Neural progenitor cell (in vitro differentiated cells): Measurements from ENCODE around the gene ZNF784. TPM values are rescaled to one million over a fixed set of nuclear protein-coding genes. Genes with fewer than 3 reads are reported as not detected.

Source experiments
- DNase-seq: peaks from one replicate; pipeline ENCODE4 v3.0.0-alpha.2; 2016; ENCODE audit warnings: low spot score
- H2AFZ ChIP-seq: fragments of 200-600 bp; sonication (generic); replicated peaks from 2 replicates; pipeline ENCODE4 v1.6.1; 2016; ENCODE audit warnings: antibody characterized with exemption
- H3F3A ChIP-seq: fragments of 200-600 bp; sonication (generic); 2 replicates; pipeline ENCODE4 v1.6.1; 2016; ENCODE audit warnings: antibody characterized with exemption, low read depth
- H3K27ac ChIP-seq: fragments of 200-600 bp; sonication (generic); 2 replicates; pipeline ENCODE4 v1.5.1; 2016; ENCODE audit warnings: mild to moderate bottlenecking
- H3K27me3 ChIP-seq: fragments of 200-600 bp; sonication (generic); 2 replicates; pipeline ENCODE4 v1.6.1; 2016; ENCODE audit warnings: mild to moderate bottlenecking, moderate library complexity
- H3K36me3 ChIP-seq: fragments of 200-600 bp; sonication (generic); 2 replicates; pipeline ENCODE4 v1.5.1; 2016
- H3K4me1 ChIP-seq: fragments of 200-600 bp; sonication (generic); 2 replicates; pipeline ENCODE4 v1.6.1; 2016; ENCODE audit warnings: mixed run types
- H3K4me2 ChIP-seq: fragments of 200-600 bp; sonication (generic); 2 replicates; pipeline ENCODE4 v1.6.1; 2016
- H3K4me3 ChIP-seq: fragments of 200-600 bp; sonication (generic); 2 replicates; pipeline ENCODE4 v1.5.1; 2016
- H3K79me2 ChIP-seq: fragments of 200-600 bp; sonication (generic); 2 replicates; pipeline ENCODE4 v1.6.1; 2016; ENCODE audit warnings: low read depth
- H3K9ac ChIP-seq: fragments of 200-600 bp; sonication (generic); 2 replicates; pipeline ENCODE4 v1.6.1; 2016
- H3K9me3 ChIP-seq: fragments of 200-600 bp; sonication (generic); 2 replicates; pipeline ENCODE4 v1.5.1; 2016; ENCODE audit warnings: low read depth
- H4K20me1 ChIP-seq: fragments of 200-600 bp; sonication (generic); 2 replicates; pipeline ENCODE4 v1.6.1; 2016; ENCODE audit warnings: low read depth
- H3K27ac Mint-ChIP-seq: 3 replicates; pipeline ENCODE4 v1.8.0; 2021; ENCODE audit warnings: mixed read lengths
- H3K27me3 Mint-ChIP-seq: 2 replicates; pipeline ENCODE4 v1.8.0; 2022; ENCODE audit warnings: low read depth, mild to moderate bottlenecking, inconsistent platforms, moderate library complexity, mixed read lengths; ENCODE audit not compliant: insufficient read depth
- H3K36me3 Mint-ChIP-seq: 3 replicates; pipeline ENCODE4 v1.8.0; 2021; ENCODE audit warnings: mixed read lengths
- H3K4me1 Mint-ChIP-seq: 3 replicates; pipeline ENCODE4 v1.8.0; 2021; ENCODE audit warnings: mixed read lengths
- H3K4me3 Mint-ChIP-seq: 3 replicates; pipeline ENCODE4 v1.8.0; 2021; ENCODE audit warnings: mild to moderate bottlenecking, moderate library complexity, mixed read lengths
- H3K9me3 Mint-ChIP-seq: 3 replicates; pipeline ENCODE4 v1.8.0; 2020; ENCODE audit warnings: mixed read lengths
- EZH2 ChIP-seq: fragments of 200-600 bp; sonication (generic); IDR thresholded peaks from 2 replicates; pipeline ENCODE4 v1.6.1; 2017; ENCODE audit warnings: antibody characterized with exemption, mild to moderate bottlenecking, moderate library complexity
- EZH2phosphoT487 ChIP-seq: fragments of 200-600 bp; sonication (generic); IDR thresholded peaks from 2 replicates; pipeline ENCODE4 v1.6.1; 2017; ENCODE audit warnings: antibody characterized with exemption
- total RNA-seq: library from RNA; depleted of rRNA; stranded (reverse); fragments of >200 nt; gene quantifications from 2 replicates; pipeline ENCODE4 v1.2.3, GENCODE V29; 2015; ENCODE audit warnings: low replicate concordance
- TF ChIP-seq, protein P1 (sequence below): fragments of 200-600 bp; sonication (generic); IDR thresholded peaks from 2 replicates; pipeline ENCODE4 v1.5.1; 2017; ENCODE audit warnings: antibody characterized with exemption, mild to moderate bottlenecking

Gene ZNF784
- total RNA-seq, 1 donor from 2014 or later: 3.9 TPM

DNA sequence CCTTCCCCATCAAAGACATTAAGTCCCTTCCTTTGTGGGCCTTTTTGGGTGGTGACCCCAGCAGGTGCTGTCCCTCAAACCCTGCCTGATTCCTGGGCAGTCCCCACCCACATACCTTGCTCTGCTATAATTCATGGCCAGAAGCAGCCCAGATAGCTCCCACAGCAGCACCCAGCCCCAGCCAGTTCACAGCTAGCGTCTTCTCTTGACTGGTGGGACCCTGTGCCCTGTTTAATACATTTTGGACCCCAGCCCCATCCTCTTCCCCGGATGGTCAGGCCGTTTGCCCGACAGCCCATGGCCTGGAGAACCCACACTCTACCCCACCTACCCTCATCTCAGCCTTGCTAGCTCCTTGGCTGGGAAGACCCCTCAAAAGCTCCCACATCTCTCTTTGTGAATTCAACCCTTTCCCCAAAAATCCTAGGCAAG, 25.8 kb upstream of the ZNF784 start:
- peaks cover 12% of the 10 kb centered on the region for H3K36me3 Mint-ChIP-seq
- no peak overlapping the region for H3K4me3 ChIP-seq
- peak overlapping the region; percentile 11 for H3K27ac Mint-ChIP-seq
- H3K9me3 Mint-ChIP-seq: no peaks in the 10 kb centered on the region
- H3K27me3 Mint-ChIP-seq: peaks cover 15% of the 10 kb centered on the region
- no peaks in the 10 kb centered on the region for H3K9me3 ChIP-seq
- peak overlapping the region; percentile 77 for H3K4me3 Mint-ChIP-seq
- H3K27me3 ChIP-seq: no peaks in the 10 kb centered on the region
- TF ChIP-seq, protein P1, sequence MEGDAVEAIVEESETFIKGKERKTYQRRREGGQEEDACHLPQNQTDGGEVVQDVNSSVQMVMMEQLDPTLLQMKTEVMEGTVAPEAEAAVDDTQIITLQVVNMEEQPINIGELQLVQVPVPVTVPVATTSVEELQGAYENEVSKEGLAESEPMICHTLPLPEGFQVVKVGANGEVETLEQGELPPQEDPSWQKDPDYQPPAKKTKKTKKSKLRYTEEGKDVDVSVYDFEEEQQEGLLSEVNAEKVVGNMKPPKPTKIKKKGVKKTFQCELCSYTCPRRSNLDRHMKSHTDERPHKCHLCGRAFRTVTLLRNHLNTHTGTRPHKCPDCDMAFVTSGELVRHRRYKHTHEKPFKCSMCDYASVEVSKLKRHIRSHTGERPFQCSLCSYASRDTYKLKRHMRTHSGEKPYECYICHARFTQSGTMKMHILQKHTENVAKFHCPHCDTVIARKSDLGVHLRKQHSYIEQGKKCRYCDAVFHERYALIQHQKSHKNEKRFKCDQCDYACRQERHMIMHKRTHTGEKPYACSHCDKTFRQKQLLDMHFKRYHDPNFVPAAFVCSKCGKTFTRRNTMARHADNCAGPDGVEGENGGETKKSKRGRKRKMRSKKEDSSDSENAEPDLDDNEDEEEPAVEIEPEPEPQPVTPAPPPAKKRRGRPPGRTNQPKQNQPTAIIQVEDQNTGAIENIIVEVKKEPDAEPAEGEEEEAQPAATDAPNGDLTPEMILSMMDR: no peak
- TF ChIP-seq EZH2: no peak
- TF ChIP-seq EZH2phosphoT487: no peak
- H3K36me3 ChIP-seq: no peaks in the 10 kb centered on the region
- H3K9ac ChIP-seq: no peak overlapping the region
- no peak overlapping the region for H3K4me2 ChIP-seq
- peaks cover 33% of the 10 kb centered on the region for H3K79me2 ChIP-seq
- H3F3A ChIP-seq: peaks cover 30% of the 10 kb centered on the region
- no peak for DNase-seq
- H4K20me1 ChIP-seq: no peaks in the 10 kb centered on the region
- no peak overlapping the region for H2AFZ ChIP-seq
- no peak overlapping the region for H3K27ac ChIP-seq
- H3K4me1 Mint-ChIP-seq: peaks cover 24% of the 10 kb centered on the region
- peaks cover 12% of the 10 kb centered on the region for H3K4me1 ChIP-seq

- Histone ChIP-seq H4K20me1 (no peaks in the 10 kb centered on the region), H3K27ac (no peak overlapping the region), H3K9me3 (no peaks in the 10 kb centered on the region), H3F3A (peaks cover 28% of the 10 kb centered on the region), H3K36me3 (no peaks in the 10 kb centered on the region), H3K4me2 (peak overlapping the region; percentile 86), H3K4me3 (no peak overlapping the region), H3K27me3 (no peaks in the 10 kb centered on the region), H3K79me2 (peaks cover 38% of the 10 kb centered on the region), H3K9ac (no peak overlapping the region), H3K4me1 (peaks cover 13% of the 10 kb centered on the region), H2AFZ (no peak overlapping the region)
- H3K36me3 Mint-ChIP-seq: peaks cover 12% of the 10 kb centered on the region
- H3K4me1 Mint-ChIP-seq: peaks cover 24% of the 10 kb centered on the region
- peaks cover 15% of the 10 kb centered on the region for H3K27me3 Mint-ChIP-seq
- TF ChIP-seq, protein P1: no peak
- TF ChIP-seq EZH2phosphoT487: no peak
- H3K9me3 Mint-ChIP-seq: no peaks in the 10 kb centered on the region
- peak overlapping the region; percentile 74 for H3K27ac Mint-ChIP-seq
- peak overlapping the region; percentile 86 for H3K4me3 Mint-ChIP-seq
- no peak for DNase-seq
Measured at GRCh38 chr19:55649268-55650125, 25.1 kb upstream of the ZNF784 start.

- H2AFZ ChIP-seq: no peak overlapping the region
- Mint-ChIP-seq H3K4me3 (peak overlapping the region; percentile 86), H3K27me3 (peaks cover 18% of the 10 kb centered on the region), H3K4me1 (peaks cover 29% of the 10 kb centered on the region), H3K27ac (peak overlapping the region; percentile 74), H3K36me3 (peaks cover 12% of the 10 kb centered on the region), H3K9me3 (no peaks in the 10 kb centered on the region)
- peaks cover 16% of the 10 kb centered on the region for H3K4me1 ChIP-seq
- H3K9me3 ChIP-seq: no peaks in the 10 kb centered on the region
- H3F3A ChIP-seq: peaks cover 23% of the 10 kb centered on the region
- H3K27ac ChIP-seq: no peak overlapping the region
- peak overlapping the region; percentile 98 for H3K4me3 ChIP-seq
- H3K79me2 ChIP-seq: peaks cover 45% of the 10 kb centered on the region
- no peaks in the 10 kb centered on the region for H3K27me3 ChIP-seq
- peak overlapping the region; percentile 86 for H3K4me2 ChIP-seq
- peak overlapping the region; percentile 72 for H3K9ac ChIP-seq
- no peaks in the 10 kb centered on the region for H3K36me3 ChIP-seq
- H4K20me1 ChIP-seq: no peaks in the 10 kb centered on the region
- TF ChIP-seq, protein P1: no peak
- no peak for TF ChIP-seq EZH2
- no peak for TF ChIP-seq EZH2phosphoT487
- DNase-seq: no peak
Measured at GRCh38 chr19:55648585-55649267, 24.4 kb upstream of the ZNF784 start.
